ENCODE data around the gene CEACAM18. TPM values are rescaled to one million over a fixed set of nuclear protein-coding genes. Genes with fewer than 3 reads are reported as not detected.

The CEACAM18 gene
- total and polyA plus RNA-seq, 8 donors = not detected

- no peak for TF ChIP-seq POLR2AphosphoS5 (IDR thresholded peaks at IDR 0.05)
- no peak for TF ChIP-seq POLR2A (IDR thresholded peaks at IDR 0.05)
- no peak for TF ChIP-seq EP300 (IDR thresholded peaks at IDR 0.05)
- TF ChIP-seq CTCF (IDR thresholded peaks at IDR 0.05) = no peak
- WGBS, 5 donors = 80 to 92% (median 86%) methylated on average over 5 of the region's 5 CpGs
- intact Hi-C loops (cut with DNase I; ENCODE audit: low total_unique reads) = no loop called here
- Histone ChIP-seq H3K27ac (no peak overlapping the region), H3K9me3 (no peaks in the 10 kb centered on the region), H3K4me3 (no peak overlapping the region), H3K36me3 (no peaks in the 10 kb centered on the region), H3K4me1 (no peaks in the 10 kb centered on the region), H3K27me3 (peaks cover 0 to 54% (median 3%) of the 10 kb centered on the region in 3 donors)
- peak in 1 of 2 donors; percentile 17 for DNase-seq
Measured at GRCh38 chr19:51450730-51451307, 27.5 kb upstream of the CEACAM18 start.

GRCh38 chr19:51456541-51457290 lies 21.6 kb upstream of the CEACAM18 start:
- Histone ChIP-seq H3K9me3 (no peaks in the 10 kb centered on the region), H3K27ac (peak overlapping the region in 2 of 5 donors; percentile 26 to 46), H3K4me3 (no peak overlapping the region), H3K36me3 (no peaks in the 10 kb centered on the region), H3K27me3 (peaks cover 0 to 78% (median 12%) of the 10 kb centered on the region in 3 donors), H3K4me1 (peaks cover 0 to 6% (median 0%) of the 10 kb centered on the region in 4 donors)
- intact Hi-C loops (cut with DNase I; ENCODE audit: low total_unique reads) = no loop called here
- TF ChIP-seq POLR2A (IDR thresholded peaks at IDR 0.05) = no peak
- no peak for TF ChIP-seq CTCF (IDR thresholded peaks at IDR 0.05)
- TF ChIP-seq EP300 (IDR thresholded peaks at IDR 0.05) = no peak
- TF ChIP-seq POLR2AphosphoS5 (IDR thresholded peaks at IDR 0.05) = no peak
- DNase-seq = no peak
- 51 to 67% (median 65%) methylated on average over 11 of the region's 11 CpGs for WGBS, 5 donors

- Histone ChIP-seq H3K4me1 (peaks cover 0 to 14% (median 0%) of the 10 kb centered on the region in 4 donors), H3K36me3 (no peaks in the 10 kb centered on the region), H3K9me3 (no peaks in the 10 kb centered on the region), H3K4me3 (no peak overlapping the region), H3K27ac (peak overlapping the region in 2 of 5 donors; percentile 5 to 46), H3K27me3 (peaks cover 0 to 85% (median 17%) of the 10 kb centered on the region in 3 donors)
- no peak for TF ChIP-seq CTCF (IDR thresholded peaks at IDR 0.05)
- no peak for TF ChIP-seq EP300 (IDR thresholded peaks at IDR 0.05)
- no peak for TF ChIP-seq POLR2AphosphoS5 (IDR thresholded peaks at IDR 0.05)
- no peak for TF ChIP-seq POLR2A (IDR thresholded peaks at IDR 0.05)
- DNase-seq = no peak
- 73 to 83% (median 78%) methylated on average over 9 to 11 of the region's 11 CpGs for WGBS, 5 donors
- intact Hi-C loops (cut with DNase I; ENCODE audit: low total_unique reads) = no loop called here
Measured at GRCh38 chr19:51457351-51458013, 20.9 kb upstream of the CEACAM18 start.

- Histone ChIP-seq H3K4me3 (no peak within 1 kb of the TSS), H3K27ac (peak within 1 kb of the TSS in 2 of 5 donors; percentile 5 to 46), H3K4me1 (peaks cover 0 to 14% (median 0%) of the 10 kb centered on the region in 4 donors), H3K9me3 (no peaks in the 10 kb centered on the region), H3K36me3 (no peaks in the 10 kb centered on the region), H3K27me3 (peaks cover 0 to 86% (median 22%) of the 10 kb centered on the region in 3 donors)
- peak in 1 of 2 donors; percentile 17 for DNase-seq
- no peak for TF ChIP-seq EP300 (IDR thresholded peaks at IDR 0.05)
- no peak for TF ChIP-seq CTCF (IDR thresholded peaks at IDR 0.05)
- no peak for TF ChIP-seq POLR2AphosphoS5 (IDR thresholded peaks at IDR 0.05)
- TF ChIP-seq POLR2A (IDR thresholded peaks at IDR 0.05) = no peak
- 62 to 70% (median 67%) methylated on average over 10 of the region's 10 CpGs for WGBS, 5 donors
- intact Hi-C loops (cut with DNase I; ENCODE audit: low total_unique reads) = no loop called here
Measured at GRCh38 chr19:51458051-51458645, 20.2 kb upstream of the CEACAM18 start, which contains the start of gene SIGLEC8. Gene SIGLEC8 (minus strand): TSS chr19:51458454. CDS start chr19:51458387, 67 bp downstream.

Measured in stomach (tissue), 9 donors.